ENCODE results near the gene VAT1. TPM values are rescaled to one million over a fixed set of nuclear protein-coding genes. Genes with fewer than 3 reads are reported as not detected.

Gene VAT1
- total and polyA plus RNA-seq, 2 of the 13 experiments (the other 11 are each of a cell fraction or from before 2014, with no cell fraction given) = 143 to 205 TPM

- TF ChIP-seq PAXIP1 (CRISPR knock-in tag; conservative IDR thresholded peaks at IDR 0.05) = 0 out of 2 replicates have a peak, but pooled peaks have one; percentile 31
- no peak for TF ChIP-seq ZNF350 (CRISPR knock-in tag; IDR thresholded peaks at IDR 0.05; ENCODE audit: borderline replicate concordance, low read depth)
- TF ChIP-seq TBX2 (CRISPR knock-in tag; IDR thresholded peaks at IDR 0.05; ENCODE audit: borderline replicate concordance) = peak; percentile 75; the same call in 1 of the 2 replicates
- peak; percentile 47; the same call in 1 of the 2 replicates for TF ChIP-seq SOX5 (CRISPR knock-in tag; IDR thresholded peaks at IDR 0.05; ENCODE audit: borderline replicate concordance)
- TF ChIP-seq ERF (CRISPR knock-in tag; IDR thresholded peaks at IDR 0.05) = peak; percentile 34; the same call in 1 of the 2 replicates
- TF ChIP-seq ZNF430 (CRISPR knock-in tag; IDR thresholded peaks at IDR 0.05) = peak; percentile 76
- no peak for TF ChIP-seq MBD4 (IDR thresholded peaks at IDR 0.05; ENCODE audit: borderline replicate concordance, low read length)
- TF ChIP-seq HOXA3 (CRISPR knock-in tag; IDR thresholded peaks at IDR 0.05) = peak; percentile 21; the same call in 1 of the 2 replicates
- TF ChIP-seq HDAC2 (CRISPR knock-in tag; IDR thresholded peaks at IDR 0.05) = peak; percentile 70; the same call in 1 of the 2 replicates
- no peak for TF ChIP-seq ZNF333 (CRISPR knock-in tag; IDR thresholded peaks at IDR 0.05; ENCODE audit: borderline replicate concordance)
- no peak for TF ChIP-seq FOXP1 (IDR thresholded peaks at IDR 0.05)
- peak; percentile 62; the same call in 1 of the 2 replicates for TF ChIP-seq FOXP1 (CRISPR knock-in tag; IDR thresholded peaks at IDR 0.05)
- TF ChIP-seq SAP130 (CRISPR knock-in tag; IDR thresholded peaks at IDR 0.05; ENCODE audit: low read depth) = peak; percentile 44; the same call in 1 of the 2 replicates
- TF ChIP-seq SOX13 (IDR thresholded peaks at IDR 0.05) = no peak
- TF ChIP-seq SOX13 (CRISPR knock-in tag; conservative IDR thresholded peaks at IDR 0.05 in 1 of 2, IDR thresholded peaks at IDR 0.05 in 1 of 2) = peak in 1 of 2 experiments; percentile 70; a peak in 2 of 4 replicates
- peak; percentile 25; the same call in 1 of the 2 replicates for TF ChIP-seq HNF4G (IDR thresholded peaks at IDR 0.05; ENCODE audit: borderline replicate concordance, low read depth, low read length)
- TF ChIP-seq HNF4G (CRISPR knock-in tag; IDR thresholded peaks at IDR 0.05; ENCODE audit: borderline replicate concordance, low read depth) = no peak
- no peak for TF ChIP-seq EZH2 (conservative IDR thresholded peaks at IDR 0.05; ENCODE audit: low read depth, low read length)
- 0 out of 2 replicates have a peak, but pooled peaks have one; percentile 36 for TF ChIP-seq DMAP1 (CRISPR knock-in tag; IDR thresholded peaks at IDR 0.05)
- TF ChIP-seq RARA (CRISPR knock-in tag; IDR thresholded peaks at IDR 0.05) = peak; percentile 68; the same call in 1 of the 2 replicates
- TF ChIP-seq KLF11 (CRISPR knock-in tag; IDR thresholded peaks at IDR 0.05) = 0 out of 2 replicates have a peak, but pooled peaks have one; percentile 43
- TF ChIP-seq MED8 (CRISPR knock-in tag; IDR thresholded peaks at IDR 0.05; ENCODE audit: insufficient replicate concordance) = no peak
- peak; percentile 22; the same call in 1 of the 2 replicates for TF ChIP-seq HMG20A (CRISPR knock-in tag; IDR thresholded peaks at IDR 0.05; ENCODE audit: borderline replicate concordance)
- 0 out of 2 replicates have a peak, but pooled peaks have one; percentile 10 for TF ChIP-seq MED1 (CRISPR knock-in tag; IDR thresholded peaks at IDR 0.05)
- TF ChIP-seq NR2F6 (IDR thresholded peaks at IDR 0.05) = no peak
- peak; percentile 64 for TF ChIP-seq NR2F6 (CRISPR knock-in tag; IDR thresholded peaks at IDR 0.05)
- TF ChIP-seq ZEB1 (IDR thresholded peaks at IDR 0.05; ENCODE audit: insufficient replicate concordance, low read depth) = peak; percentile 84
- TF ChIP-seq SMAD3 (CRISPR knock-in tag; IDR thresholded peaks at IDR 0.05) = no peak
These were observed 46.9 kb downstream of the VAT1 start (continued) for GRCh38 chr17:42975265-42975664.
